ENCODE results near the gene NUP54.
A peak's percentile ranks its signal among the peaks of the same experiment; 100 is the strongest.

The NUP54 gene

DNA sequence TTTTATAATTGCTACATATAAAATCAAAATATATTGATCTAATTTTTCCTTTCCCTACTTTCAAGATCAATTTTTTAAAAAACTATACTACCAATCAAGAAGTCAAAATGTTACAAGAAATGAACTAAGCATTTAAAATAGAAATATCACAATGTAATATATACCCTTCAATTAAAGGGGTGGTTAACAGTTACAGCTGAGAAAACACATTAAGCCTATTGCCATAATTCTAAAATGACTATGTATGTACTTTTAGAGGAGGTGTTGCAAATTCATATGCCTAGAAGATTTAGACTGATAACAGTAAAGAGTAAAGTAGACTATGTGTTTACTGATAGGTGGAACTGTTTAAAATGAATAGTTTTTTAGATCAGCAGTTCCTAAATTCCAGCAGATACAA lies 3.7 kb downstream of the NUP54 start:
- DNase-seq (ENCODE audit: low spot score), result no peak

DNA sequence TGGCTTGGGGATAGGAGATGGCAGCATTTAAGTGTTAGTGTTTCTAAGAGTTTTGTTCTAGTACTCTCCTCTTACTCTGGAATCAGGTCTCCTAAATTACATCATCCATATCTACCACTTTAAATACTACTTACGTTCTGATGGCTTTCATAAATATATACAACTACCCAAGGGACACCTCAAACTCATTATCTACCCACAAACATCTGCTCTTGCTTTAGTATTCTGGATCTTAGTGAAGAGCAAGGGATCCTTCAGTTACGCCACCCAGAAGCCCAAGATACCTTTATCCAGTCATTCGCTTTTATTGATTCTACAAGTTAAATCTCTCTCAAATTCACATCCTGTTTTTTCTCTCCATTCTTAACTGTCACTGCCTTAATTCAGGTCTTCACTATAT lies 7.0 kb downstream of the NUP54 start:
- no peak for DNase-seq (ENCODE audit: low spot score)

DNA sequence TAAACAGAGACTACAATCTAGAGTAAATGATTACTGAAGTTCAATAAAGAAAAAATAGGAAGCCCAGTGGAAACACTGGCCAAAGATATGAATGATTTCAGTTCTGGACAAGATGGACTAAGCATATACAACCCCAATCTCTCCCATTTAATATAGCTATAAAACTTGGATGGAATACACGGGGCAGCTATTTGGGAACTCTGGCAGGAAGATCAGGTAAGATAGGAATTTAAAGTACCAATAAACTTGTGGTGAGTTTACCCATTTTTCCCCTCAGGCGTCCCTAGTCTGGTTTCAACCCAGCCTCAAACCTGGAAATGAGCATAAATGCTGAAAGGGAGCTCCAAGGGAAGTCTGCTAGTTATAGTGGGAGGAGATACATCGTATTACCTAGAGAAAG lies 20.4 kb downstream of the NUP54 start:
- DNase-seq (ENCODE audit: low spot score), result no peak

GRCh38 chr4:76125816-76126215 lies 22.4 kb downstream of the NUP54 start:
- DNase-seq (ENCODE audit: low spot score), result no peak

GRCh38 chr4:76120199-76120598 lies 28.0 kb downstream of the NUP54 start:
- DNase-seq (ENCODE audit: low spot score), result no peak

GRCh38 chr4:76117536-76117935 lies 30.7 kb downstream of the NUP54 start:
- no peak for DNase-seq (ENCODE audit: low spot score)

DNA sequence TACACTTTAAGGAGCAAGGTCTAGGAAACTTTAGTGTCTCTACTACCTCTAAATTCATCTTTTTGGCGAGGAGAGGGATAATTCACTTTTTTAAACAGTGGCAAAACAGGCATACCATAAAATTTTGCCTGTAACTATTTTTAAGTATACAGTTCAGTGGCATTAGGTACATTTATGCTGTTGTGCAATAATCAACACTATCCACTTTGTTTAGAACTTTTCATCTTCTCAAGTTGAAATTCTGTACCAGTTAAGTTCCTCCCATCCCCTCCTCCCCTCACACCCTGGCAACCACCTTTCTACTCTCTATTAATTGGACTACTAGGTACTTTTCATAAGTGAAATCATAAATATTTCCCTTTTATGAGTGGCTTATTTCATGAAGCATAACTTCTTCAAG lies 31.4 kb downstream of the NUP54 start:
- no peak for DNase-seq (ENCODE audit: low spot score)

GRCh38 chr4:76108467-76109181 lies 39.6 kb downstream of the NUP54 start:
- no peak for DNase-seq (ENCODE audit: low spot score)

GRCh38 chr4:76106442-76106841 lies 41.8 kb downstream of the NUP54 start:
- no peak for DNase-seq (ENCODE audit: low spot score)

DNA sequence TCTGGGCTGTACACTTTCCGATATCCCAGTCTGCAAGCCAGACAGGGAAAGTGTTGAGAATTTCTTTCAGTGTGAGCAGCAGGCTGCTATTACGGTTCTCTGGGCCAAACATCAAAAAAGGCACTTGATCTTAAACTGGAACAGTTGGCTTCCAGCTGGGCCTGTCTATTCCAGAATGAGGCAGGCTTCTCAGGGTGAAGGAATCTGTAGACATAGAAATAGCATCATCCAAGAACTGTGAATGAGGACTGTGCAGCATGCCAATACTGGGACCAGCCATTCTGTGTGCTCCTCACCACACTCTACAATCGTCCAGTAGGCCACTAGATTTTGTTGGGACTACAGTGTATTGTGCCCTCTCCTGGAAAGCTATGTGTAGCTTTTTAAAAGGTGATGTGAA lies 42.5 kb downstream of the NUP54 start:
- DNase-seq (ENCODE audit: low spot score), result no peak

- no peak for DNase-seq (ENCODE audit: low spot score)
These were observed 52.1 kb downstream of the NUP54 start for GRCh38 chr4:76096076-76096475.

GRCh38 chr4:76095568-76095967 lies 52.6 kb downstream of the NUP54 start:
- DNase-seq (ENCODE audit: low spot score), result no peak

GRCh38 chr4:76091052-76091451 lies 57.1 kb downstream of the NUP54 start:
- DNase-seq (ENCODE audit: low spot score), result no peak

- DNase-seq (ENCODE audit: low spot score), result peak; percentile 3
These were observed 57.9 kb downstream of the NUP54 start for GRCh38 chr4:76090241-76090691.

- no peak for DNase-seq (ENCODE audit: low spot score)
These were observed 59.5 kb downstream of the NUP54 start for GRCh38 chr4:76088719-76089118.

GRCh38 chr4:76087007-76087769 lies 61.0 kb downstream of the NUP54 start:
- DNase-seq (ENCODE audit: low spot score), result no peak

DNA sequence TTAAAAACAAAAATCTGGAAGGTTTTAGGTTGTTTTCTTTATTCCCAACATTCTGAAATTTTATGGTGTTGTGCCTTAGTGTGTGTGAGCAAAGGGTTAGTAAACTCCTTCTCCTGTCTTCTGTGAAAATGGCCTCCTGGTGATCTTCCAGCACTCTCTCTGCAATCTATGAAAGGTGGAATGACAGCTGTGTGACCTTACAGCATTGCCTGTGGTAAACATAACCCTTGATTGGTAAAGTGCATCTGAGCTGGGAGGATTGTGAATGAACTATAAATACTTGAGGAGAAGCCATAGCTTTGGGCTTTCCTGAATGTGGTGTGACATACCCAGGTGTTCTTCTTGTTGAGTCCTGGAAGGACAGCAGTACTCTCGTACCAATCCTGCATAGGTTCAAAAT lies 63.7 kb downstream of the NUP54 start:
- no peak for DNase-seq (ENCODE audit: low spot score)

DNA sequence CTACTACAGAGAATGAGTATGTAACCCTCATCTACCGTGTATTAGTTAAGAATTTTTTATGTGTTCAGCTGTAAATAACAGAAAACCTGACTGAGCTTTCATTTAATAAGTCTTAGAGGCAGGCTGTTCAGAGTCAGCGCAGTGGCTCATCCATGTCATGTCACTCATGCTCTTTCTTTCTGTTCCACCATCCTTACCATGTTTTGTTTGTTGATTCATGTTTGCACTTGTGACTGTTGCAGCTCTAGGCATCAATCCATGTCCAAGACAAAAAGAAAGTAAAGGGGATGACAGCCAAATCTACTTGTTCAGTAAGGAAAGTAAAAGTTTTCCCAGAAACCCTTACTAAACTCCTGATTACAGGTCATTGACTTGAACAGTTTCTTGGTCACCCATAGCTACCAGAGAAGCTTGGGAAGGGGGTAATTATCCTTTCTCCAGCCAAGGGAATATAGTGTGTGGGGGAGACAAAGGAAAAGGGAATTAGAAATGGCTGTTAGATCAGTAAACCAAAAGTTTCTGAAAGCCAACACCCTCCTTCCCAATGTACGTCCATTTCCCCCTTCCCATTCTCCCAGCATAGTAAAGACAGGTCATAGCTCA lies 64.7 kb downstream of the NUP54 start:
- no peak for DNase-seq (ENCODE audit: low spot score)

GRCh38 chr4:76078033-76078613 lies 70.1 kb downstream of the NUP54 start:
- DNase-seq (ENCODE audit: low spot score), result no peak

DNA sequence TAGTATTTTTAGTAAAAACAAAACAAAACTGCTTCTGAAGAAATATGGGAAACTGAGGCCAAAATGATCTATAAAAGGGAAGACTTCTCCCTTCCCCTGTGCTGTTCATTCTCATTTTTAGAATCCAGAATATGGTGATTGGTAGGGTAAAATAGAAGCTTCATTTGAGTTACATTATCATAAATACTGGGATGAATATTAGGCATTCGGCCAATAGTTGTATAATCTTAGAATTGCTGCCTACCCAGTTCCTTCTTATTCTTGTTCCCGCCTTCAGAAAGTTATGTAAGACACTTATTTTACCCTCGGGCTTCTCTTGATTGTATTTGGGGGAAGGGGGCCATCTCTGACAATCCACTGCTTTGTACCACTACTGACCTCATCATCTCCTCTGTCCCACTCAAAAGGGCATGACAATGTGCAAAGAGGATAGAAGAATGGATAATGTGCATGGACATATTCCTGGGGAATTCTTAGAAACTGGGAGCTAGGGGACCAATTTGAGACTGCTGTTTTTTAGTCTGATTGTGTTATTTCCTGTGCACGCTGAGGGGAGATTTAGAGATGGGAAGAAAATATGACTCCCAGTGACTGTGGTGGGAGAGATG lies 73.1 kb downstream of the NUP54 start:
- no peak for DNase-seq (ENCODE audit: low spot score)

DNA sequence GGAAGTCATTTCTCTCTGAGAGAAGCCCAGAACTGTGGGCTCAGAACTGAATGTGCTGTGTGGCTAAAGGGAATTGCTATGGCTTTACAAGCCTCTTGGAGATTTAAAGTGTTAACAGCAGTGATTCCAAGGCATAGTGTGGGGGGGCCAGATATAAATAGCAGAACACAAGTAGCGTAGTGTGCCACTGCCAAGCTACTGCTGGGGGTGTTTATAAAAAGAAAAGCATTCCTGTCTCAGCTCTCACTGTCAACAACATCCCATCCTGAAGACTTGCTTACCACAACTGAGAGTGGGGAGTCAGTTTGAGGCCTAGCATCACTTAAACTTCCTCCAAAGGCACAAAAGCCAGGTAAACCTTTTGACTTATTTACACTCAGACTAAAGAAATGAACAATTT lies 73.7 kb downstream of the NUP54 start, which contains the start of gene ART3:
ART3 (plus strand) TSS at position 242 of the 400 bp plus-strand sequence. CDS start 1,181 bp downstream, outside the sequence.
- DNase-seq (ENCODE audit: low spot score), result no peak

- no peak for DNase-seq (ENCODE audit: low spot score)
These were observed 75.4 kb downstream of the NUP54 start for GRCh38 chr4:76072760-76073159.

All from CD4-positive, alpha-beta T cell treated with Interleukin-15 for 4 hours (primary cell).